Loucy (cell line): Measurements from ENCODE around the gene PRDM5.

Source experiments
- H2AFZ ChIP-seq: fragments of 200-600 bp; sonication (generic); 2 replicates; pipeline ENCODE4 v1.6.0; 2016; ENCODE audit warnings: antibody characterized with exemption, mild to moderate bottlenecking, low read length, moderate library complexity
- H3F3A ChIP-seq: fragments of 200-600 bp; 2 replicates; pipeline ENCODE4 v1.6.0; 2016; ENCODE audit warnings: antibody characterized with exemption, low read depth, mild to moderate bottlenecking
- H3K27me3 ChIP-seq: fragments of 200-600 bp; sonication (generic); 2 replicates; pipeline ENCODE4 v1.6.1; 2014; ENCODE audit warnings: low read length, mild to moderate bottlenecking; ENCODE audit not compliant: insufficient read depth, poor library complexity, severe bottlenecking
- H3K36me3 ChIP-seq: fragments of 200-600 bp; sonication (generic); 2 replicates; pipeline ENCODE4 v1.6.1; 2016; ENCODE audit warnings: low read length; ENCODE audit not compliant: insufficient read depth
- H3K4me1 ChIP-seq: fragments of 200-600 bp; sonication (generic); 2 replicates; pipeline ENCODE4 v1.5.1; 2014; ENCODE audit warnings: low read length, mild to moderate bottlenecking; ENCODE audit not compliant: insufficient read depth, poor library complexity, severe bottlenecking
- H3K4me2 ChIP-seq: fragments of 200-600 bp; sonication (generic); 2 replicates; pipeline ENCODE4 v1.6.0; 2014; ENCODE audit warnings: antibody characterized with exemption, low read length, low read depth, mild to moderate bottlenecking; ENCODE audit not compliant: poor library complexity, severe bottlenecking
- H3K4me3 ChIP-seq: fragments of 200-600 bp; sonication (generic); 2 replicates; pipeline ENCODE4 v1.5.1; 2014; ENCODE audit warnings: low read length, mild to moderate bottlenecking, mixed read lengths; ENCODE audit not compliant: poor library complexity, severe bottlenecking
- H3K79me2 ChIP-seq: fragments of 200-600 bp; sonication (generic); 2 replicates; pipeline ENCODE4 v1.6.1; 2014; ENCODE audit warnings: low read length; ENCODE audit not compliant: insufficient read depth
- H3K9ac ChIP-seq: fragments of 200-600 bp; sonication (generic); 2 replicates; pipeline ENCODE4 v1.6.0; 2014; ENCODE audit warnings: mild to moderate bottlenecking, low read depth, low read length, moderate library complexity; ENCODE audit not compliant: poor library complexity, severe bottlenecking
- H3K9me2 ChIP-seq: fragments of 200-600 bp; sonication (generic); replicated peaks from 2 replicates; pipeline ENCODE4 v1.6.1; 2016; ENCODE audit warnings: low read depth, low read length, mixed read lengths
- H3K9me3 ChIP-seq: fragments of 200-600 bp; sonication (generic); 2 replicates; pipeline ENCODE4 v1.6.1; 2014; ENCODE audit warnings: mild to moderate bottlenecking, antibody characterized with exemption, low read length, low read depth; ENCODE audit not compliant: insufficient read depth
- H4K20me1 ChIP-seq: fragments of 200-600 bp; sonication (generic); 2 replicates; pipeline ENCODE4 v1.6.0; 2014; ENCODE audit warnings: antibody characterized with exemption, low read length, mild to moderate bottlenecking; ENCODE audit not compliant: insufficient read depth, poor library complexity, severe bottlenecking
- CTCF ChIP-seq: fragments of 200-600 bp; sonication (generic); conservative IDR thresholded peaks from 2 replicates; pipeline ENCODE4 v1.5.1; 2014; ENCODE audit warnings: mild to moderate bottlenecking, antibody characterized with exemption, low read length
- EZH2phosphoT487 ChIP-seq: fragments of 200-600 bp; IDR thresholded peaks from 2 replicates; pipeline ENCODE4 v1.6.1; 2018; ENCODE audit warnings: antibody characterized with exemption, mild to moderate bottlenecking, moderate library complexity, borderline replicate concordance

The PRDM5 gene

GRCh38 chr4:120830204-120830603, 92.3 kb downstream of the PRDM5 start:
- no peaks in the 10 kb centered on the region for H3K27me3 ChIP-seq
- no peaks in the 10 kb centered on the region for H3K36me3 ChIP-seq
- no peak overlapping the region for H3K4me3 ChIP-seq
- no peak overlapping the region for H2AFZ ChIP-seq
- H3K9ac ChIP-seq, result no peak overlapping the region
- no peaks in the 10 kb centered on the region for H3F3A ChIP-seq
- no peaks in the 10 kb centered on the region for H3K79me2 ChIP-seq
- no peak for TF ChIP-seq CTCF
- TF ChIP-seq EZH2phosphoT487, result no peak
- H4K20me1 ChIP-seq, result no peaks in the 10 kb centered on the region
- no peaks in the 10 kb centered on the region for H3K9me2 ChIP-seq
- no peak overlapping the region for H3K4me2 ChIP-seq
- no peaks in the 10 kb centered on the region for H3K9me3 ChIP-seq
- no peaks in the 10 kb centered on the region for H3K4me1 ChIP-seq

- no peaks in the 10 kb centered on the region for H3F3A ChIP-seq
- H3K9ac ChIP-seq, result no peak overlapping the region
- H3K4me3 ChIP-seq, result no peak overlapping the region
- no peaks in the 10 kb centered on the region for H3K4me1 ChIP-seq
- H3K27me3 ChIP-seq, result no peaks in the 10 kb centered on the region
- no peak overlapping the region for H2AFZ ChIP-seq
- H3K9me2 ChIP-seq, result no peaks in the 10 kb centered on the region
- no peak overlapping the region for H3K4me2 ChIP-seq
- TF ChIP-seq CTCF, result no peak
- no peak for TF ChIP-seq EZH2phosphoT487
- no peaks in the 10 kb centered on the region for H3K79me2 ChIP-seq
- no peaks in the 10 kb centered on the region for H3K9me3 ChIP-seq
- no peaks in the 10 kb centered on the region for H4K20me1 ChIP-seq
- no peaks in the 10 kb centered on the region for H3K36me3 ChIP-seq
Measured at GRCh38 chr4:120829113-120829831, 93.3 kb downstream of the PRDM5 start.

DNA sequence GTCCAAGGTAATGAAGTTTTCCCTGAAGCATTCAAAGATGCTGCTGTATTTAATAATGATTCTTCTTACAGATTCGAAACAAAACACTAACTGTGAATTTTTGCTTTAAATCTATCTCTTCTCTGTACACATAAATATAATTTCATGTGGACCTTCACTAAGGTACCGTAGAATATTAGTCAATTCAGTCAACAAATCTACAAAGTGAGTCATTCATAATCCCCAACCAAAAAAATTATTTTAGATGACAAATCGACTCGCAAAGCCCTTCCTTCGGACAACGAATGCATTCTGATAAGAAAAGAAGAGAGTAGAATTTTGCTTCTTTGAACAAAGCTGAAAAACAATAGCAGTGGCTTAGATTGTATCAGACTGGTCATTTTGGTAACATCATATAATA, 95.7 kb downstream of the PRDM5 start:
- H3K4me3 ChIP-seq, result no peak overlapping the region
- no peaks in the 10 kb centered on the region for H3K27me3 ChIP-seq
- no peak overlapping the region for H3K9ac ChIP-seq
- no peaks in the 10 kb centered on the region for H3K36me3 ChIP-seq
- TF ChIP-seq EZH2phosphoT487 (no peak), CTCF (no peak)
- H3K4me2 ChIP-seq, result no peak overlapping the region
- H3K9me3 ChIP-seq, result no peaks in the 10 kb centered on the region
- no peaks in the 10 kb centered on the region for H3F3A ChIP-seq
- H2AFZ ChIP-seq, result no peak overlapping the region
- no peaks in the 10 kb centered on the region for H4K20me1 ChIP-seq
- H3K9me2 ChIP-seq, result no peaks in the 10 kb centered on the region
- H3K79me2 ChIP-seq, result no peaks in the 10 kb centered on the region
- no peaks in the 10 kb centered on the region for H3K4me1 ChIP-seq
